D721Med (cell line): ENCODE measurements around the gene DTNB.
"Not testable (repeated sequence)": the region's sequence is repeated elsewhere in the genome, so short reads cannot be mapped to it uniquely, and the experiment has no call there.

Experiments
- DNase-seq: peaks from one replicate; pipeline ENCODE4 v3.0.0; 2011; ENCODE audit warnings: low spot score; ENCODE audit not compliant: insufficient read length
- FAIRE-seq: peaks from 2 replicates; lab custom pipeline; 2011; peaks lifted over from hg19 to GRCh38; lab: Jason Lieb, UNC
- CTCF ChIP-seq: IDR thresholded peaks from 2 replicates; pipeline ENCODE4 v1.5.1; 2012; ENCODE audit warnings: mild to moderate bottlenecking, control low read depth; ENCODE audit not compliant: insufficient read depth; ENCODE audit errors: missing control alignments

The DTNB gene

GRCh38 chr2:25709349-25709748 lies 36.0 kb upstream of the DTNB start:
- DNase-seq (no peak), FAIRE-seq (no peak)
- no peak for TF ChIP-seq CTCF

GRCh38 chr2:25707927-25708590 lies 34.7 kb upstream of the DTNB start:
- FAIRE-seq: no peak
- no peak for DNase-seq
- no peak for TF ChIP-seq CTCF

DNA sequence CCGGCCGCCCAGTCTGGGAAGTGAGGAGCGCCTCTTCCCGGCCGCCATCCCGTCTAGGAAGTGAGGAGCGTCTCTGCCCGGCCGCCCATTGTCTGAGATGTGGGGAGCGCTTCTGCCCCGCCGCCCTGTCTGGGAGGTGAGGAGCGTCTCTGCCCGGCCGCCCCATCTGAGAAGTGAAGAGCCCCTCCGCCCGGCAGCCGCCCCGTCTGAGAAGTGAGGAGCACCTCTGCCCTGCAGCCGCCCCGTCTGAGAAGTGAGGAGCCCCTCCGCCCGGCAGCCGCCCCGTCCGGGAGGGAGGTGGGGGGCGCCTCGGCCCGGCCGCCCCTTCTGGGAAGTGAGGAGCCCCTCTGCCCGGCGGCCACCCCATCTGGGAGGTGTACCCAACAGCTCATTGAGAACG lies 32.2 kb upstream of the DTNB start:
- not testable (repeated sequence) for DNase-seq

DNA sequence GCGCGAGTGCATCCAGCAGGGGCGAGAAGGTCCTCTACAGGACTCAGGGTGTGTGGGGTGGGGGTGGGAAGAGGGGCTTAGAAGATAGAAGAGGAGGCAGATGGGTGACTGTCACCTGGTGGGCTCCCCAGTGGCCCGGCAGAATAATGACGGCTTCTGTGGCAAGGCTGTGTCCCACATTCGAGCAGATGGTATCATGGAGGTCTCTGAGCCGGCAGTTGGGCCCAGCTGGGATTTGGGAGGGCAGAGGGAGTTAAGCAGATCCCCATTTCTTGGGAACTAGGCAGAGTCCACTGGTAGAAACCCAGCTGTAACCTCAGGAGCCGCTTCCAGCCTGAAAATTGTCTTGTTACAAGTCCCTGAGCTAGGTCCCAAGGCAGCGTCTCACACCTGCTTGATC lies 28.4 kb upstream of the DTNB start:
- FAIRE-seq (no peak), DNase-seq (no peak)
- no peak for TF ChIP-seq CTCF

More for the DNA sequence above, 32.2 kb upstream of the DTNB start:
- not testable (repeated sequence) for FAIRE-seq

- peak; percentile 60 for TF ChIP-seq CTCF
- DNase-seq: peak; percentile 31
- FAIRE-seq: no peak
Measured at GRCh38 chr2:25700221-25700660, 26.9 kb upstream of the DTNB start.

GRCh38 chr2:25699216-25699615 lies 25.8 kb upstream of the DTNB start:
- DNase-seq (no peak), FAIRE-seq (no peak)
- no peak for TF ChIP-seq CTCF

DNA sequence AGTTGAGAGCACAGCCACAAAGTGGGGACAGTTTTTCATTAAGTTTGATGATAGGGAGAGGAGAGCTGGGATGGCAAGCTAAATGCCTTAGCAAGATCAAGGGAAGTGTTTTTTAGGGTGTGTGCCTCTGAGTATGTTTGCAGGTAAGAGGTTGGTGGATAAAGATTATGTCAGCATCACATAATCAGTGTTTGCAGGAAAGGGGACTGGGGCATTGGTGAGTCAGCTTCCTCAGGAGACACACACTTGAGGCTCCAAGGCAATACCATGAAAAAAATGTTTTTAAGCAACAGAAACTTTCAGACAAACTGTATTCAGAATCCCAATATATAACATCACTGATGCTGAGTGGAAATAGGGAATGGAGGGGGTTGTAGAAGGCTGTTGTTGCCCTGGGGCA lies 25.4 kb upstream of the DTNB start:
- no peak for FAIRE-seq
- TF ChIP-seq CTCF: no peak
- DNase-seq: no peak
